ENCODE results near the gene SFI1.
"Not testable (repeated sequence)": the region's sequence is repeated elsewhere in the genome, so short reads cannot be mapped to it uniquely, and the experiment has no call there.

The SFI1 gene

GRCh38 chr22:31491218-31491962, 4.9 kb upstream of the SFI1 start:
- DNase-seq: no peak

- DNase-seq: no peak
Measured at GRCh38 chr22:31492151-31492550, 4.2 kb upstream of the SFI1 start.

- not testable (repeated sequence) for DNase-seq
Measured at GRCh38 chr22:31493355-31493754, 3.0 kb upstream of the SFI1 start.

- DNase-seq: no peak
Measured at GRCh38 chr22:31495343-31495742, 993 bp upstream of the SFI1 start.

- DNase-seq: peak in 1 of 2 experiments; percentile 30
Measured at GRCh38 chr22:31496735-31497146, 405 bp downstream of the SFI1 start.

GRCh38 chr22:31497148-31497938, 1.0 kb downstream of the SFI1 start:
- DNase-seq: no peak

GRCh38 chr22:31501738-31502137, 5.4 kb downstream of the SFI1 start:
- no peak for DNase-seq

GRCh38 chr22:31503211-31503964, 7.1 kb downstream of the SFI1 start:
- DNase-seq: no peak

GRCh38 chr22:31504282-31504681, 7.9 kb downstream of the SFI1 start:
- DNase-seq: no peak

GRCh38 chr22:31507517-31507916, 11.2 kb downstream of the SFI1 start:
- not testable (repeated sequence) for DNase-seq

GRCh38 chr22:31508536-31508935, 12.2 kb downstream of the SFI1 start:
- no peak for DNase-seq

GRCh38 chr22:31509061-31509762, 12.9 kb downstream of the SFI1 start:
- no peak for DNase-seq

- DNase-seq: no peak
Measured at GRCh38 chr22:31520051-31520450, 23.7 kb downstream of the SFI1 start.

GRCh38 chr22:31524132-31524531, 27.8 kb downstream of the SFI1 start:
- not testable (repeated sequence) for DNase-seq

- no peak for DNase-seq
Measured at GRCh38 chr22:31526270-31526669, 29.9 kb downstream of the SFI1 start.

- DNase-seq: no peak
Measured at GRCh38 chr22:31530823-31531195, 34.5 kb downstream of the SFI1 start.

GRCh38 chr22:31532060-31532459, 35.7 kb downstream of the SFI1 start:
- no peak for DNase-seq

- no peak for DNase-seq
Measured at GRCh38 chr22:31533374-31533773, 37.0 kb downstream of the SFI1 start.

GRCh38 chr22:31537019-31537535, 40.7 kb downstream of the SFI1 start:
- DNase-seq: no peak

- DNase-seq: no peak
Measured at GRCh38 chr22:31538815-31539214, 42.5 kb downstream of the SFI1 start.

- DNase-seq: not testable (repeated sequence)
Measured at GRCh38 chr22:31540166-31540565, 43.8 kb downstream of the SFI1 start.

- DNase-seq: no peak
Measured at GRCh38 chr22:31540966-31541365, 44.6 kb downstream of the SFI1 start.
